Stimulated activated CD4-positive, alpha-beta T cell treated with anti-CD3 and anti-CD28 coated beads, Interleukin-1b, Interleukin-23, amount 100 ng/mL, for 48 hours (primary cell): Measurements from ENCODE around the gene FER1L5.

Experiments
- DNase-seq: peaks from one replicate; pipeline ENCODE4 v3.0.0-alpha.2; 2020

The FER1L5 gene

GRCh38 chr2:96642564-96643360 lies at the start of gene FER1L5:
Gene FER1L5, plus strand, starts transcription at chr2:96642764. Its CDS starts 73 bp downstream, at chr2:96642837.
- DNase-seq, result no peak

DNA sequence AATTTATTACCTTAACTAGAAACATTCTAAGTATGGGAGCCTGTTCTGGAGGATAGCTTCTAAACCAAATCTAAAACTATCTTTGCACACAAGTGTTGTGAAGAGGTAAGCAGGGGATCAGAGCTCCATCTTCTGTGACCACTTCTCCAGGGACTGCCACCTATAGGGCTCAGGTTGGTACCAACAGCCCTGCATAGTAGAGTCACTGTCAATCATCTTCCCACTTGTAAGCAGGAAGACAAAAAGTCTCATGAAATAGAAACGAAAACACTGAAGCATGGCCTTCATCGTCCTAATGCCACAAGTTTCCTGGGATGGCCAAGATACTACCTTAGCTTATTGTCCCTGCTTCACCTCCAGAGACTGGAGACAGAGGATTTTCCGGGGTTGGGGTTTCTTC lies 48.3 kb upstream of the FER1L5 start:
- no peak for DNase-seq

- DNase-seq, result no peak
Measured at GRCh38 chr2:96594691-96595152, 47.8 kb upstream of the FER1L5 start.

- DNase-seq, result no peak
Measured at GRCh38 chr2:96596596-96596995, 46.0 kb upstream of the FER1L5 start.

DNA sequence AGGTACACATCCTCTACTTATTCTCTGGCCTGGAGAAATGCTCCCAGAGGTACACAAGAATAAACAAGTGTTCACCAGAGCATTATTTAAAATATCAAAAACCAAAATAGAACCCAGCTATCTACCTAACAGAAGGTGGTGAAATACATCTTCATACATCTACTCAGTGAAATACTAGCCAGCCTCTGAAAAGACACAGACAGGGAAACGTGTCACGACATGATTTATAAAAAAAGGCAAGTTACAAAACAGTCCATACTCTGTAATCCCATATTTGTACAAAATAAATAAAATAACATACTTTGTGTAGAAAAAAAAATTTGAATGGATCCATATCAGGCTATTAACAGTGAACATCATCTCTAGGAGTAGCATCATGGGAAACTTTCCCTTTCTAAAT lies 42.6 kb upstream of the FER1L5 start:
- DNase-seq, result no peak

DNA sequence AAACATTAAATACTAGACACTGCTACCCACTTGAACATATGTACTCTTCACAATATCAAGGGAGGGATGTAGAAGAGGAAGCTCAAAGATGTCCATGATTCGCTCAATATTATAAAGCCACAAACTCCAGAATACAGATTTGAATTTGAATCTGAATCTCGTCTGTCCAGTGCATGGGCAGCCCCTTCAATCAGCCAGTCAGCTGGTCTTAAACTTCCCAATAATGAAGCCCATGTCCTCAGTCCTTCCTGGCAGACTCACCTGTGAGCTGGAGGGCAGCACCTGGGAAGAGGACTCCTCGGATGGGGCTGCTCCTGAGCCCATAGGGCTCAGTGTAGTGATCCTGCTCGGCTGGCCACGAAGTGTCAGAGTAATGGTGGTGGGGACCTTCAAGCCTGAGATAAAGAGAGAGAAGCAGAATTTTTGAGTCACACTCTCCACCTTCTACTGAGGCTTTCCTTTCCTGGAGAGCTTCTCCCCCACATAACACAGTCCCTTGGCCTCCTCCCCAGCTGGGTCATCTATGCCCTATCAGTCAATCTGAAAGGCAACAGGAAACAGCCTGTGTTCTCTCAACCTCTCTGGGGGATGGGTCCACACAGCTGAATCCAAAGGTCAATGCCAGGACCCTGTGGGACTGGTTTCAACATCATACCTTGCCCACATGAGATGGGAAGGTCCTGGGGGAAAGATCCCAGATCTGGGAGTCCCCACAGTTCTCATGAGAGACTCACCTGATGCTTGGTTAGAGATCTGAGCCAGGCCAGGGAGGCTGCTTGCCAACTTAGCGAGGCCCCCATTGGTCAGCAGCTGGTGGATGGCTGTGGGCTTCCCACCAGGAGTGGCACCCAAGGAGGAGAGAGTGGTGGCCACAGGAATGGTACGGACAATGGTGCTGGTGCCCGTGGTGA lies 40.9 kb upstream of the FER1L5 start:
- peak; percentile 24 for DNase-seq

- DNase-seq, result no peak
Measured at GRCh38 chr2:96602330-96602823, 40.2 kb upstream of the FER1L5 start.

DNA sequence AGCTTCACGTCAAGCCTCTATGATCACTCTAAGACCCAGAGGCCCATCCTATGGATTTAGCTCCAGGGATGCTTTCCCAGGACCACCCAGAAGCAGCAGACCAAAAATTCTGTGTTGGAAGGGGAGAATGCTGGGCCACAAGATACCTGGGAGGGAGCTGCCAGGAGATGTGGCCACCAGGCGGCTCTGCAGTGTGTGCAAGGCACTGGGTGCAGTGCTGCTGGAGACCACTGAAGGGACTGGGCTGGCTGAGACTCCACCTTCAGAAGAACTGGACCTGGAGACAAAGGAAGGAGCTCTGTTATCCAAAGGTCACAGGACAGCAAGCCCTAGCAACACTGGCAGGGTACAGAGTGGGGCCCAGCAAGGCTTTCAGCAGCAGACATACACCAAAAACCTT lies 38.5 kb upstream of the FER1L5 start:
- no peak for DNase-seq

- DNase-seq, result no peak
Measured at GRCh38 chr2:96608469-96609455, 33.8 kb upstream of the FER1L5 start.

DNA sequence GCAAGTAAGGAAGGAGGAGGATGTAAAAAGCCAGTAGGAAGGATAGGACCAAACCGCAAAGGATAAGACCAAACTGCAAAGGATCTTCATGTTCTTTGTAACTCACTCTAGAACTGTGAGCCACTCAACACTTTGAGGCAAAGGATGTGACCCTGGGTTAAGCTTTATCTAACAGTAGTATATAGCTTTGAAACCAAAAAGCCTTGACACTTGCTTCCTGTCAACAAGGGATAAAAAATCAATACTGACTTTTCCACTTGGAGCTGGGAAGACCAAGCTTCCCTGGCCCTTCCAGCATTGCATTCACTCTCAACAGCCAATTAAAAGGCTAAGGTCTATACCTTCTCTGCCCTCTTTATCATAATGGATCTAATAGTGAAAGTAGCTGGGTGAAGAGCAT lies 26.4 kb upstream of the FER1L5 start:
- no peak for DNase-seq

DNA sequence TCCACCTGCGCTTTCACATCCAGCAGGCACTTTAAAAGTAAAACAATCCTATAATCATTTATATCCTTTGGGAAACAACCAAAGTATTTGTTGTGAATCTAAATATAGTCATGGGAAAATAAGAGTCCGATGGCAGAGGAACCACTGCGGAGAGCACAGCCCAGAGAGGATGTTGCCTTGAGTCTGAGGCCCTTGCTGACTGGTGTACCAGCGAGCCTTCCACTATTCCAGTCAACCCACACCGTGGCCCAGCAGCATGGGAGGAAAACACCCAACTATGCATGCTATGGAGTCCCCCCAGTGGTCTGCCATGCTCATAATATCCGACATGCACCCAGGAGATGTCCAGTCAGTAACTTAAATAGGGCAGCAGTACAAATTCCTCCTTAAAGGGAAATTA lies 26.0 kb upstream of the FER1L5 start:
- DNase-seq, result no peak

DNA sequence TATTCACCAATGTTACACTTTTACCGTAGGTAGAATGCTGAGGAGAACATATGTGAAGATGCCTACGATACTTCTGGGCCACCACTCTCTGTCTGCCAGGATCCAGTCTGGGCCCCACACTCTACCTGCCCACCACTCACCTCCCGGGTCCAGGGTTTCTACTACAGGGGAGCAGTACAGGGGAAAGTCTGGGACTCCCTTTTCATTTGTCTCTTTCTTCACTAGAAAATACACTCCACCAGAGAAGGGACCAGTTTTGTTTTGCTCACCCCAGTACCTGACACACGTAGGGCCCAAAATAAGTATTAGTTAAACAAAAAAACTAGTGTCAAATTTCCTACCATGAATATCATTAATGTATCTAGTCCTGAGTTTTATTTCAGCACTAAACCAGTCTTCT lies 25.6 kb upstream of the FER1L5 start:
- no peak for DNase-seq

- no peak for DNase-seq
Measured at GRCh38 chr2:96618596-96619283, 23.8 kb upstream of the FER1L5 start.

- no peak for DNase-seq
Measured at GRCh38 chr2:96622544-96622943, 20.0 kb upstream of the FER1L5 start.

- no peak for DNase-seq
Measured at GRCh38 chr2:96623116-96623515, 19.4 kb upstream of the FER1L5 start.

GRCh38 chr2:96625571-96626552 lies 16.7 kb upstream of the FER1L5 start:
- DNase-seq, result no peak

DNA sequence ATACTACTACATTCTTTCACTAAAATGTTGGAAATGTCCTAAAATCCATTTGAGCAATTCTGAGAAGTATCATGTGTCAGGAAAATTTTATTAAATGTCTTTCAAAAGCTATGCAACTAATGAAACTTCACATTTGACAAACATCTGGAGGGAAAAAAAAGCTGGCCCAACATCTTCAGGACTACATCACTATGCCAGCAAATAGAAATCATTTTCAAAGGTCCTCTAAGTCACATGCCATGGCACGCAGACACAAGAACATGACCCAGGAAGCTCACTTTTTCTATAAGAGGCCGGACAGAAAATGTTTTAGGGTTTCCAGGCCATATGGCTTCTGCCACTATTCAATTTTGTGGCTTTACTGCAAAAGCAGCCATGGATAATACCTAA lies 16.0 kb upstream of the FER1L5 start:
- no peak for DNase-seq

- DNase-seq, result no peak
Measured at GRCh38 chr2:96631804-96632435, 10.6 kb upstream of the FER1L5 start.

GRCh38 chr2:96633641-96634040 lies 8.9 kb upstream of the FER1L5 start:
- DNase-seq, result no peak

DNA sequence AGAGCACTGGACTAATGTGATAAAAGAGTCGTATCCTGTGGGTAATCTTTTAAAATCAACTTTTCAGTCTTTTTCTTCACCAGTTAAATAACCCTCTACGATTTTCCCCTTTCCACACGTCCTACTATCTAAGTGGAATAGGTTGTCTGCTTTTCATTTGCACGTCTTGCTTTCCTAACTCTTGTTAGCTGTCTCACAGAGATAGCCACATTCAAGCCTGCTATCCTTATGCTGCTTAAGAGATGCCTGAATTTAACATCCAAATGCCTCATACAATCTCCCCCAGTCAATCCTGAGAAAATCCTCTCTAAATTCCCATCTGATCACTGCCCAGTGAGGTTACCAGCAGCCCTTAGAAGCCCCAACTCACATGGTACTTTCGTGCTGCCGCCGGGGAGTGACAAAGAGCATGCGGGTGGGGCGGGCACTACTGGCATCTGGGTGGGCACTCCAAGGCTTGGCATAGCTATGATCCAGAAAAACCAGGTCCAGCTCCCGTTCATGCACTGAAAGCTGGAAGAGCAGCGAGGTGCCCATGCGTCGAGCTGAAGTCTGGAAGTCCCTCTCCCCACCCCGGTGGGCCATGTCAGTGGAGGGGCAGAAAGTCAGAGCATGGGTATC lies 5.9 kb upstream of the FER1L5 start:
- no peak for DNase-seq
